Measurements from ENCODE around the gene THSD7A.

THSD7A gene

DNA sequence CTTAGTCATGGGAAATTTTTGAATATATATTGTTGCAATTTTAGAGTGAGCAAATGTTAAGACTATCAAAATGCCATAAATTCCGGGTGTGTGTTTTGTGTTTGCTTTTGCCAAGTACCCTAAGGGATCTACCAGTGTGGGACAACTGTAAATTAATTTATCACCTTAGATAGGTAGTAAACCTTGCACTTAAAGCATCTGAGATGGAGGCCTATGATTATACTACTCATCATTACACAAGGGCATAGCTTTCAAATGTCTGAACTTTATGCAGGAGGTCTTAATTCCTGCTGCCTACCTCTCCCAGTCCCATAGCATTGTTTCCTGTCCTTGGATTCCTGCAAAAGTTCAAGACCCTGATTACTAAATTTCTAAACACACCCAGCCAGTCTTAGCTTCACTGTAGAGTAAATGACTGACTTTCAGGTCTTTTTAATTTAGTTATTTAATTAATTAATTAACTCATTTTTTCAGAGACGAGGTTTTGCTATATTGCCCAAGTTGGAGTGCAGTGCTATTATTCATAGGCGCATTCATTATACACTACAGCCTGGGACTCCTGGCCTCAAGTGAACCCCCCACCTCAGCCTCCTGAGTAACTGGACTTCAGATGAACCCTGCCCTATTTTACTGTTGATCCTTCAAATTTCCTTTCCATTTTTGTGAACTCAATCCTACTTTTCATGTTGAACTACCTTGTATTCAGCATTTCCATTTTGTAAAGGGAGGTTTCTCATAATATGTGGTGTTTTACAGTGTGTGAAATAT is 47.0 kb downstream of the THSD7A start:
- no peaks in the 10 kb centered on the region for H3K4me1 Mint-ChIP-seq (ENCODE audit: low read depth)
- H3K9me3 Mint-ChIP-seq, result no peaks in the 10 kb centered on the region
- H3K27ac Mint-ChIP-seq, result no peak overlapping the region
- H3K4me3 Mint-ChIP-seq, result no peak overlapping the region
- H3K36me3 Mint-ChIP-seq (ENCODE audit: low read depth), result no peaks in the 10 kb centered on the region
- no peaks in the 10 kb centered on the region for H3K27me3 Mint-ChIP-seq

- no peak overlapping the region for H3K27ac Mint-ChIP-seq
- peaks cover 3% of the 10 kb centered on the region for H3K9me3 Mint-ChIP-seq
- H3K4me3 Mint-ChIP-seq, result no peak overlapping the region
- H3K27me3 Mint-ChIP-seq, result no peaks in the 10 kb centered on the region
- no peaks in the 10 kb centered on the region for H3K4me1 Mint-ChIP-seq (ENCODE audit: low read depth)
- no peaks in the 10 kb centered on the region for H3K36me3 Mint-ChIP-seq (ENCODE audit: low read depth)
These were observed 51.9 kb downstream of the THSD7A start for GRCh38 chr7:11779864-11780674.

DNA sequence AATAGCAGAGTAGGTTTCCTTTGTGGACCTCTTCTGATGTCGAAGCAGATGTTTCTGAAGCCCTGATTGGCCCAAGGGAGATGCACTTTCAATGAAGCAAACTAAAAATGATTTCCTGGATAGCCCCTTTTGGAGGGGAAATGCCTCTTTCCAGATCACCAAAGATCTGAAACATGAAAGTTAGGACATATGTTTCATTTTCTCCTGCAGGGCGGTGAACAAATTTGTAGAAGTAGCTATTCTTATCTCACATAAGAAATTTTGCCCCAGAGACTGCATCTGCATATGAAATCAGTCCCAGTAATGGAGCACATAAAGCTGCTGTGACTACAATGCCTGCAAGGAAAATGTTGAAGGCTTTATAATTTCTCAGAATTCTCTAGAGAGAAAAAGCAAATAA is 56.0 kb downstream of the THSD7A start:
- Mint-ChIP-seq H3K27ac (no peak overlapping the region), H3K9me3 (peaks cover 3% of the 10 kb centered on the region), H3K27me3 (no peaks in the 10 kb centered on the region), H3K36me3 (ENCODE audit: low read depth) (no peaks in the 10 kb centered on the region), H3K4me3 (no peak overlapping the region), H3K4me1 (ENCODE audit: low read depth) (no peaks in the 10 kb centered on the region)

- no peaks in the 10 kb centered on the region for H3K36me3 Mint-ChIP-seq (ENCODE audit: low read depth)
- H3K4me3 Mint-ChIP-seq, result no peak overlapping the region
- no peaks in the 10 kb centered on the region for H3K4me1 Mint-ChIP-seq (ENCODE audit: low read depth)
- H3K9me3 Mint-ChIP-seq, result peaks cover 3% of the 10 kb centered on the region
- H3K27ac Mint-ChIP-seq, result no peak overlapping the region
- no peaks in the 10 kb centered on the region for H3K27me3 Mint-ChIP-seq
These were observed 56.6 kb downstream of the THSD7A start for GRCh38 chr7:11775401-11775800.

DNA sequence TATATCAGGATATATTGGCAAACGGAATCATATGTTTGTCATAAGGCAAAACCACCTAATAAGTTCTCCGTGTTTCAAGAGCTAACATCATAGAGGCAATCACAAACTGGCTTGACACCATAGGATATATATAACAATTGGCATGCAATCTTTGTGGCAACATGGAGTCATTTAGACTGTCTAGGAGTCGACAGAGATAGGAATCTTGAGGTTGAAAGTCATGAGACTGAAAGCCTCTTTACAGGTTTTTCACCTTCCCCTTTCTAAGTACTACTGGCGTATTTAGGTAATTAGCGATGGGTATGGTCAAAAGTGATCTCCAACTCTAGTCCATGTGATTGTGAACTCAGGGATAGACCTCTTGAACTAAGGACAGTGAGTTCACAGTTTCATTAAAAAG is 63.7 kb downstream of the THSD7A start:
- H3K4me3 Mint-ChIP-seq, result no peak overlapping the region
- H3K36me3 Mint-ChIP-seq (ENCODE audit: low read depth), result no peaks in the 10 kb centered on the region
- no peaks in the 10 kb centered on the region for H3K27me3 Mint-ChIP-seq
- H3K27ac Mint-ChIP-seq, result no peak overlapping the region
- no peaks in the 10 kb centered on the region for H3K9me3 Mint-ChIP-seq
- no peaks in the 10 kb centered on the region for H3K4me1 Mint-ChIP-seq (ENCODE audit: low read depth)

DNA sequence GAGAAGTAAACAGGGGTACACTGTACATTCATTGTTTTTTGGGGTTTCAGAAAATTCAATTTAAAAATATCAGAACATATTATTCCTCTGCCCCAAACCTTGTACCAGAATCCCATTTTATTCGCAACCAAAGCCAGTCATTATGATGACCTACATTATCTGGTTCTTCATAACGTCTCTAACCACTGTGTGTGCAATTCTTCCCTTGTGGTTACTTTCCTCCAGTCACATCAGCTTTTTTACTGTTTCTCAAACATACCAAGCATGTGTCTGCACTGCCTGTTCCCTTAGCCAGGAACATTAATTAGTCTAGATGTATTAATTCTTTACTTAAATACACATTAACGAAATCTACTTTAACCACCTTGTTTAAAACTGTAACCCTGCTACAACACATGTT is 64.8 kb downstream of the THSD7A start:
- no peaks in the 10 kb centered on the region for H3K27me3 Mint-ChIP-seq
- H3K36me3 Mint-ChIP-seq (ENCODE audit: low read depth), result no peaks in the 10 kb centered on the region
- no peaks in the 10 kb centered on the region for H3K9me3 Mint-ChIP-seq
- no peaks in the 10 kb centered on the region for H3K4me1 Mint-ChIP-seq (ENCODE audit: low read depth)
- H3K27ac Mint-ChIP-seq, result no peak overlapping the region
- no peak overlapping the region for H3K4me3 Mint-ChIP-seq

- H3K27ac Mint-ChIP-seq, result no peak overlapping the region
- no peaks in the 10 kb centered on the region for H3K27me3 Mint-ChIP-seq
- H3K4me1 Mint-ChIP-seq (ENCODE audit: low read depth), result no peaks in the 10 kb centered on the region
- H3K4me3 Mint-ChIP-seq, result no peak overlapping the region
- H3K36me3 Mint-ChIP-seq (ENCODE audit: low read depth), result no peaks in the 10 kb centered on the region
- H3K9me3 Mint-ChIP-seq, result no peaks in the 10 kb centered on the region
These were observed 71.6 kb downstream of the THSD7A start for GRCh38 chr7:11760372-11760771.

- Mint-ChIP-seq H3K27me3 (no peaks in the 10 kb centered on the region), H3K4me1 (ENCODE audit: low read depth) (no peaks in the 10 kb centered on the region), H3K9me3 (no peaks in the 10 kb centered on the region), H3K36me3 (ENCODE audit: low read depth) (no peaks in the 10 kb centered on the region), H3K4me3 (no peak overlapping the region), H3K27ac (no peak overlapping the region)
These were observed 73.3 kb downstream of the THSD7A start for GRCh38 chr7:11758627-11759111.

- Mint-ChIP-seq H3K36me3 (ENCODE audit: low read depth) (no peaks in the 10 kb centered on the region), H3K27ac (no peak overlapping the region), H3K4me3 (no peak overlapping the region), H3K4me1 (ENCODE audit: low read depth) (no peaks in the 10 kb centered on the region), H3K27me3 (no peaks in the 10 kb centered on the region), H3K9me3 (no peaks in the 10 kb centered on the region)
These were observed 74.8 kb downstream of the THSD7A start for GRCh38 chr7:11757153-11757552.

DNA sequence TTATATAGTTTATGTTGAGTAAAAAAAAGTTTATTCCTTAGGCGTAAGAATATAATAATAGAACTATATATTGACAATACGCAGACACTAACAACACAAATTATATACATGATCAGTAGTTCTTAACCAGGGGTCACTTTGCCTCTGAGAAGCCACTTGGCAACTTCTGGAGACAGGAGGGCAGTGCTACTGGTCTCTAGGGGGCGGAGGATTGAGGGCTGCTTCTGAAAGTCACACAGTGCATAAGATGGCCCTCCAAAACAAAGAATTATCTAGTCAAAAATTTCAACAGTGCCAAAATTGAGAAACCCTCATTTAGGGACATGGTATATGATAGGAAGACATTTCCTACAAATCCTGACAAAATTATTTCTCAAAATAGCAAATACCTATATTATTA is 77.1 kb downstream of the THSD7A start:
- Mint-ChIP-seq H3K9me3 (no peaks in the 10 kb centered on the region), H3K4me1 (ENCODE audit: low read depth) (no peaks in the 10 kb centered on the region), H3K27ac (no peak overlapping the region), H3K36me3 (ENCODE audit: low read depth) (no peaks in the 10 kb centered on the region), H3K4me3 (no peak overlapping the region), H3K27me3 (no peaks in the 10 kb centered on the region)

GRCh38 chr7:11754123-11754522 is 77.9 kb downstream of the THSD7A start:
- Mint-ChIP-seq H3K9me3 (no peaks in the 10 kb centered on the region), H3K27ac (no peak overlapping the region), H3K4me1 (ENCODE audit: low read depth) (no peaks in the 10 kb centered on the region), H3K36me3 (ENCODE audit: low read depth) (no peaks in the 10 kb centered on the region), H3K27me3 (no peaks in the 10 kb centered on the region), H3K4me3 (no peak overlapping the region)

DNA sequence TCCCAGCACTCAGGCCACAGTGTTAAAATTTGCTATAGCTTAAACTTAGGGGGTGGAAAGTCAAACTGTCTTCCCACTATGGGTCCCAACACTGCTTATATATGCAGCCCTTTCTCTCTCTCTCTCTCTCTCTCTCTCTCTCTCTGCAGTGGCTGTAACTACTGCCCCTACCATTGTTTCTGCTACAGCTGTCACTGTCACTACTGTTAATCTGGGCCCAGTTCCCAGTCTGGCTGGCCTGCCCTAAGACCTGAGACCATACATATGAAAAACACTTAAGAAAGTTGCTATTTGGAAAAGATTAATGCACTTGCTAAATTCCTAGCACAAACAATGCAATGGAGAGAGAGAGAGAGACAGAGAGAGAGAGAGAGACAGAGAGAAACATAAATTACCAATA is 78.6 kb downstream of the THSD7A start:
- H3K9me3 Mint-ChIP-seq, result no peaks in the 10 kb centered on the region
- H3K36me3 Mint-ChIP-seq (ENCODE audit: low read depth), result no peaks in the 10 kb centered on the region
- H3K4me1 Mint-ChIP-seq (ENCODE audit: low read depth), result no peaks in the 10 kb centered on the region
- H3K27ac Mint-ChIP-seq, result no peak overlapping the region
- H3K27me3 Mint-ChIP-seq, result no peaks in the 10 kb centered on the region
- no peak overlapping the region for H3K4me3 Mint-ChIP-seq

DNA sequence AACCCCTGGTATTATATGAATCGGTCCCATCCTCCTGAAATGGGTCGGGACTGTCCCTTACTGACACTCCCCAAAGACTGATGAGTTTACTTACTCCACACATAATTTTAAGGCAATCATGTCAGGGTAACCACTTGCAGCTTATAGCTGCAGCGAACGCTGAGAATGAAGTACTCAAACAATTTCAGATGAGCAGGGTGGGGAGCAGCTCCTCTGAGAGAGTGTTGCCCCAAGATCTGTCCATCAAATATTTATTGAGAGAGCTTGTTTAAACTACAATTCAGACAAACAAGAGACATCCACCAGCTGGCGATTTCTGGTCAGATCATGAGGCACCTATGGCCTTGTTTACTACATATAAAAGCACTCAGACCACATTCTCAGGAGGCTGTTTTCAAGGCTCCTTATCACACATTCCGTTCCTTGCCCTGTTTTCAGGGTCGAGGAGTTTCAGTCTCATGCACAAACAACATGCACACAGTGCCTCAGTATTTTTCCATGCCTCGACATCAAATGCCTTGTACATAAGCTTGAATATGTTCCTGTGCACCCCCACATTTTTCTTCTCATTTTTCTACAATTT is 80.1 kb downstream of the THSD7A start:
- H3K4me1 Mint-ChIP-seq (ENCODE audit: low read depth), result no peaks in the 10 kb centered on the region
- no peak overlapping the region for H3K27ac Mint-ChIP-seq
- no peak overlapping the region for H3K4me3 Mint-ChIP-seq
- no peaks in the 10 kb centered on the region for H3K9me3 Mint-ChIP-seq
- H3K27me3 Mint-ChIP-seq, result no peaks in the 10 kb centered on the region
- no peaks in the 10 kb centered on the region for H3K36me3 Mint-ChIP-seq (ENCODE audit: low read depth)

GRCh38 chr7:11751315-11751714 is 80.7 kb downstream of the THSD7A start:
- no peaks in the 10 kb centered on the region for H3K27me3 Mint-ChIP-seq
- no peaks in the 10 kb centered on the region for H3K4me1 Mint-ChIP-seq (ENCODE audit: low read depth)
- no peak overlapping the region for H3K27ac Mint-ChIP-seq
- H3K9me3 Mint-ChIP-seq, result no peaks in the 10 kb centered on the region
- no peak overlapping the region for H3K4me3 Mint-ChIP-seq
- H3K36me3 Mint-ChIP-seq (ENCODE audit: low read depth), result no peaks in the 10 kb centered on the region

DNA sequence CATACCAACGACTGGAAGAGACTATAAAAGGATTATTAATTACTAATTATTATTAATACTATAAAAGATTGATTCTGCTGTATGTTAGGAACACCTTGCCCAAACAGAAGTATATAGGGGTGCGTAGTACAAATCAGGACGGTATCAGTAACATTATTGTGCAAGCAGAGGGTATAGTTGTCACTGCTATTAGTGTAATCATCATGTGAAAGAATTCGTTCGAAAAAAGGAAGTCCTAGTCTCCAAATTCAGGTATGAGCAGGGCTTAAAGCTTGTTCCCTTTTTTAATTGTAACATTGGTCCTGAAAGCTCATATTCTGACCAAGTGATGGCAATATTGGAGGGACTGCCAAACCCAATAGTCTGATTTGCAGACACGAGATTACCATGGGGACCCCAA is 81.8 kb downstream of the THSD7A start:
- Mint-ChIP-seq H3K4me3 (no peak overlapping the region), H3K27ac (no peak overlapping the region), H3K36me3 (ENCODE audit: low read depth) (no peaks in the 10 kb centered on the region), H3K4me1 (ENCODE audit: low read depth) (no peaks in the 10 kb centered on the region), H3K9me3 (no peaks in the 10 kb centered on the region), H3K27me3 (no peaks in the 10 kb centered on the region)

Measured in stimulated activated naive CD8-positive, alpha-beta T cell treated with anti-CD3 and anti-CD28 coated beads, Interleukin-15, Interleukin-2, amounts not matched to agents 100 ng/mL and 50 ng/mL, for 24 hours (primary cell).